MM.1S (cell line): ENCODE data around the gene ADAMTS2.
"Not testable (repeated sequence)": the region's sequence is repeated elsewhere in the genome, so short reads cannot be mapped to it uniquely, and the experiment has no call there.

Experiments
- DNase-seq: peaks from one replicate; pipeline ENCODE4 v3.0.0-alpha.2; 2015
- H2AFZ ChIP-seq: fragments of 300-600 bp; sonication (generic); 2 replicates; pipeline ENCODE4 v1.6.0; 2016; ENCODE audit warnings: antibody characterized with exemption, low read length
- H3F3A ChIP-seq: fragments of 300-600 bp; sonication (generic); 2 replicates; pipeline ENCODE4 v1.6.1; 2016; ENCODE audit warnings: mild to moderate bottlenecking, antibody characterized with exemption, low read length, moderate library complexity, mixed read lengths; ENCODE audit not compliant: insufficient read depth
- H3K27ac ChIP-seq: fragments of 300-600 bp; sonication (generic); 2 replicates; pipeline ENCODE4 v1.5.1; 2016; ENCODE audit warnings: mild to moderate bottlenecking, low read length
- H3K27me3 ChIP-seq: fragments of 300-600 bp; sonication (generic); replicated peaks from 2 replicates; pipeline ENCODE4 v1.6.0; 2016; ENCODE audit warnings: low read length; ENCODE audit not compliant: insufficient read depth
- H3K36me3 ChIP-seq: fragments of 300-600 bp; sonication (generic); replicated peaks from 2 replicates; pipeline ENCODE4 v1.6.1; 2016; ENCODE audit warnings: mild to moderate bottlenecking, low read length, mixed read lengths; ENCODE audit not compliant: insufficient read depth
- H3K4me1 ChIP-seq: fragments of 300-600 bp; sonication (generic); 2 replicates; pipeline ENCODE4 v1.6.1; 2016; ENCODE audit warnings: low read length, mixed read lengths
- H3K4me2 ChIP-seq: fragments of 300-600 bp; sonication (generic); 2 replicates; pipeline ENCODE4 v1.6.0; 2016; ENCODE audit warnings: low read depth, low read length
- H3K4me3 ChIP-seq: fragments of 300-600 bp; sonication (generic); 2 replicates; pipeline ENCODE4 v1.5.1; 2016; ENCODE audit warnings: low read length, mixed read lengths
- H3K79me2 ChIP-seq: fragments of 300-600 bp; sonication (generic); 2 replicates; pipeline ENCODE4 v1.6.1; 2016; ENCODE audit warnings: mixed run types, low read length, mixed read lengths
- H3K9ac ChIP-seq: fragments of 300-600 bp; sonication (generic); 2 replicates; pipeline ENCODE4 v1.6.1; 2016; ENCODE audit warnings: low read length, mixed read lengths
- H3K9me2 ChIP-seq: fragments of 300-600 bp; sonication (generic); replicated peaks from 2 replicates; pipeline ENCODE4 v1.6.1; 2016; ENCODE audit warnings: mild to moderate bottlenecking, low read length, mixed read lengths; ENCODE audit not compliant: insufficient read depth
- H3K9me3 ChIP-seq: fragments of 300-600 bp; sonication (generic); replicated peaks from 2 replicates; pipeline ENCODE4 v1.6.1; 2016; ENCODE audit warnings: mild to moderate bottlenecking, low read length, mixed read lengths; ENCODE audit not compliant: insufficient read depth
- H4K20me1 ChIP-seq: fragments of 300-600 bp; sonication (generic); 2 replicates; pipeline ENCODE4 v1.6.1; 2016; ENCODE audit warnings: mild to moderate bottlenecking, low read length, moderate library complexity, mixed read lengths; ENCODE audit not compliant: insufficient read depth
- CTCF ChIP-seq: fragments of 300-600 bp; sonication (generic); IDR thresholded peaks from 2 replicates; pipeline ENCODE4 v1.5.1; 2016; ENCODE audit warnings: antibody characterized with exemption, low read length, mixed read lengths
- EZH2 ChIP-seq: fragments of 300-600 bp; sonication (generic); optimal IDR thresholded peaks from 2 replicates; pipeline ENCODE3; 2017; ENCODE audit warnings: low read depth, mild to moderate bottlenecking, antibody characterized with exemption, low read length, mixed read lengths
- EZH2phosphoT487 ChIP-seq: fragments of 300-600 bp; sonication (generic); IDR thresholded peaks from 2 replicates; pipeline ENCODE4 v1.6.1; 2018; ENCODE audit warnings: antibody characterized with exemption, low read length

Gene ADAMTS2

GRCh38 chr5:179325296-179326031 lies 19.8 kb downstream of the ADAMTS2 start:
- DNase-seq, result no peak
- H3K27me3 ChIP-seq, result peaks cover 23% of the 10 kb centered on the region; the same call in 1 of the 2 replicates
- no peaks in the 10 kb centered on the region for H3K9me3 ChIP-seq
- H3K4me2 ChIP-seq, result no peak overlapping the region
- H3K9ac ChIP-seq, result no peak overlapping the region
- no peaks in the 10 kb centered on the region for H3K4me1 ChIP-seq
- H4K20me1 ChIP-seq, result no peaks in the 10 kb centered on the region
- TF ChIP-seq CTCF, result no peak
- TF ChIP-seq EZH2, result no peak
- TF ChIP-seq EZH2phosphoT487, result no peak
- H3K4me3 ChIP-seq, result no peak overlapping the region
- no peak overlapping the region for H3K27ac ChIP-seq
- H2AFZ ChIP-seq, result no peak overlapping the region
- H3K9me2 ChIP-seq, result no peaks in the 10 kb centered on the region
- no peaks in the 10 kb centered on the region for H3F3A ChIP-seq
- no peaks in the 10 kb centered on the region for H3K36me3 ChIP-seq
- no peaks in the 10 kb centered on the region for H3K79me2 ChIP-seq

GRCh38 chr5:179324760-179325295 lies 20.4 kb downstream of the ADAMTS2 start:
- H3K36me3 ChIP-seq, result no peaks in the 10 kb centered on the region
- DNase-seq, result no peak
- H3K27ac ChIP-seq, result no peak overlapping the region
- H3K4me3 ChIP-seq, result no peak overlapping the region
- H3K9me2 ChIP-seq, result no peaks in the 10 kb centered on the region
- TF ChIP-seq EZH2 (no peak), EZH2phosphoT487 (no peak), CTCF (no peak)
- H3K79me2 ChIP-seq, result no peaks in the 10 kb centered on the region
- no peaks in the 10 kb centered on the region for H3F3A ChIP-seq
- H3K4me2 ChIP-seq, result no peak overlapping the region
- H3K27me3 ChIP-seq, result peaks cover 23% of the 10 kb centered on the region; the same call in 1 of the 2 replicates
- no peak overlapping the region for H3K9ac ChIP-seq
- no peaks in the 10 kb centered on the region for H4K20me1 ChIP-seq
- H3K4me1 ChIP-seq, result no peaks in the 10 kb centered on the region
- no peaks in the 10 kb centered on the region for H3K9me3 ChIP-seq
- no peak overlapping the region for H2AFZ ChIP-seq

- not testable (repeated sequence) for H3K79me2 ChIP-seq, H3K4me1 ChIP-seq, H3K4me3 ChIP-seq
Observed at GRCh38 chr5:179324316-179324715, 20.9 kb downstream of the ADAMTS2 start.

More at GRCh38 chr5:179324316-179324715, 20.9 kb downstream of the ADAMTS2 start:
- not testable (repeated sequence) for H2AFZ ChIP-seq, H4K20me1 ChIP-seq, H3K9me3 ChIP-seq, H3K27ac ChIP-seq, H3K9me2 ChIP-seq, H3K36me3 ChIP-seq, DNase-seq, H3K4me2 ChIP-seq, H3K9ac ChIP-seq, H3F3A ChIP-seq
- H3K27me3 ChIP-seq, result peaks cover 19% of the 10 kb centered on the region; the same call in 1 of the 2 replicates
